Measurements from ENCODE around the gene ATG9A. TPM values are rescaled to one million over a fixed set of nuclear protein-coding genes. Genes with fewer than 3 reads are reported as not detected.

ATG9A gene
- total and polyA plus RNA-seq, 9 of the 15 experiments (the other 6 are each of a cell fraction or from before 2014, with no cell fraction given): 0.25 to 65.6 (median 23.4) TPM

- TF ChIP-seq CEBPZ (IDR thresholded peaks at IDR 0.05; ENCODE audit: borderline replicate concordance, low read depth, low read length) (no peak), CCAR2 (IDR thresholded peaks at IDR 0.05; ENCODE audit: low read depth, low read length) (no peak), BRF2 (IDR thresholded peaks at IDR 0.05; ENCODE audit: borderline replicate concordance, insufficient read depth, insufficient read length) (no peak), REST (IDR thresholded peaks at IDR 0.05; ENCODE audit: borderline replicate concordance) (peak; percentile 87), REST (CRISPR knock-in tag; IDR thresholded peaks at IDR 0.05; ENCODE audit: low read depth) (peak; percentile 85), HDAC1 (IDR thresholded peaks at IDR 0.05) (peak in 1 of 2 experiments; percentile 62; a peak in 1 of 4 replicates), SAP30 (IDR thresholded peaks at IDR 0.05; ENCODE audit: borderline replicate concordance, insufficient read depth, low read depth, low read length, poor library complexity, severe bottlenecking) (peak; percentile 74), ARID1B (IDR thresholded peaks at IDR 0.05) (no peak), ZNF143 (CRISPR knock-in tag; IDR thresholded peaks at IDR 0.05) (peak; percentile 45; the same call in 1 of the 2 replicates), ZNF507 (tag; conservative IDR thresholded peaks at IDR 0.05) (no peak), GTF2A2 (tag; IDR thresholded peaks at IDR 0.05) (no peak), ZNF263 (CRISPR knock-in tag; IDR thresholded peaks at IDR 0.05; ENCODE audit: borderline replicate concordance) (0 out of 2 replicates have a peak, but pooled peaks have one; percentile 11)
Observed at GRCh38 chr2:219218217-219218731, 11.2 kb downstream of the ATG9A start (continued).
